ENCODE data around the gene BEX3.
A peak's percentile ranks its signal among the peaks of the same experiment; 100 is the strongest.
"Not testable (repeated sequence)": the region's sequence is repeated elsewhere in the genome, so short reads cannot be mapped to it uniquely, and the experiment has no call there.

BEX3 gene

GRCh38 chrX:103382877-103383276, 6.5 kb downstream of the BEX3 start:
- no peak for ATAC-seq
- no peak for DNase-seq

- ATAC-seq (no peak), DNase-seq (no peak)
Measured at GRCh38 chrX:103384672-103385071, 8.3 kb downstream of the BEX3 start.

GRCh38 chrX:103385283-103385830, 9.0 kb downstream of the BEX3 start:
- not testable (repeated sequence) for ATAC-seq, DNase-seq

- DNase-seq = no peak
Measured at GRCh38 chrX:103386332-103386731, 10.0 kb downstream of the BEX3 start.

GRCh38 chrX:103393487-103393886, 17.1 kb downstream of the BEX3 start:
- ATAC-seq (no peak), DNase-seq (no peak)

More at GRCh38 chrX:103386332-103386731, 10.0 kb downstream of the BEX3 start:
- no peak for ATAC-seq

GRCh38 chrX:103396186-103396585, 19.8 kb downstream of the BEX3 start:
- peak; percentile 77 for ATAC-seq
- no peak for DNase-seq

GRCh38 chrX:103396660-103397059, 20.3 kb downstream of the BEX3 start:
- ATAC-seq = peak; percentile 53

GRCh38 chrX:103397707-103398106, 21.4 kb downstream of the BEX3 start:
- DNase-seq = no peak
- no peak for ATAC-seq

More at GRCh38 chrX:103396660-103397059, 20.3 kb downstream of the BEX3 start:
- no peak for DNase-seq

GRCh38 chrX:103398421-103398864, 22.1 kb downstream of the BEX3 start:
- ATAC-seq (peak; percentile 66), DNase-seq (no peak)

GRCh38 chrX:103399744-103400143, 23.4 kb downstream of the BEX3 start:
- no peak for DNase-seq
- no peak for ATAC-seq

- no peak for DNase-seq
- ATAC-seq = no peak
Measured at GRCh38 chrX:103400931-103401330, 24.6 kb downstream of the BEX3 start.

GRCh38 chrX:103404231-103405008, 28.1 kb downstream of the BEX3 start:
- DNase-seq = peak; percentile 62
- peak; percentile 55 for ATAC-seq

GRCh38 chrX:103405009-103405333, 28.6 kb downstream of the BEX3 start:
- peak; percentile 3 for ATAC-seq
- no peak for DNase-seq

GRCh38 chrX:103406256-103406655, 29.9 kb downstream of the BEX3 start:
- DNase-seq = no peak
- ATAC-seq = no peak

GRCh38 chrX:103407776-103408175, 31.4 kb downstream of the BEX3 start:
- no peak for ATAC-seq
- DNase-seq = no peak

GRCh38 chrX:103411721-103412120, 35.4 kb downstream of the BEX3 start:
- DNase-seq, ATAC-seq: not testable (repeated sequence)

GRCh38 chrX:103413705-103414387, 37.5 kb downstream of the BEX3 start:
- DNase-seq (no peak), ATAC-seq (no peak)

- DNase-seq = no peak
Measured at GRCh38 chrX:103414561-103414960, 38.2 kb downstream of the BEX3 start.

GRCh38 chrX:103415068-103415467, 38.7 kb downstream of the BEX3 start:
- ATAC-seq = peak; percentile 52
- DNase-seq = no peak

More at GRCh38 chrX:103414561-103414960, 38.2 kb downstream of the BEX3 start:
- no peak for ATAC-seq

GRCh38 chrX:103415528-103415927, 39.2 kb downstream of the BEX3 start:
- ATAC-seq (peak; percentile 52), DNase-seq (no peak)

GRCh38 chrX:103417370-103417769, 41.0 kb downstream of the BEX3 start:
- DNase-seq = no peak
- no peak for ATAC-seq

GRCh38 chrX:103417933-103418332, 41.6 kb downstream of the BEX3 start:
- no peak for DNase-seq
- ATAC-seq = no peak

GRCh38 chrX:103418811-103419340, 42.5 kb downstream of the BEX3 start:
- DNase-seq = no peak
- no peak for ATAC-seq

All from stimulated activated naive CD8-positive, alpha-beta T cell treated with anti-CD3 and anti-CD28 coated beads, Interleukin-15, Interleukin-2, amounts not matched to agents 100 U/mL and 50 U/mL, for 24 hours (primary cell).